H9 (cell line): ENCODE data around the gene LRRC8C. TPM values are rescaled to one million over a fixed set of nuclear protein-coding genes. Genes with fewer than 3 reads are reported as not detected.
A peak's percentile ranks its signal among the peaks of the same experiment; 100 is the strongest.

Experiments used
- DNase-seq: peaks from one replicate; pipeline ENCODE4 v3.0.0-alpha.2; 2017
- H2AFZ ChIP-seq: one replicate; pipeline ENCODE4 v1.6.1; 2013; ENCODE audit warnings: mild to moderate bottlenecking, low read length, control low read depth, moderate library complexity
- H2AK5ac ChIP-seq: 2 replicates; pipeline ENCODE4 v1.6.1; 2013; ENCODE audit warnings: low read length, control low read depth, mixed read lengths; ENCODE audit not compliant: insufficient read length
- H2BK120ac ChIP-seq: one replicate; pipeline ENCODE4 v1.6.1; 2013; ENCODE audit warnings: low read depth, mild to moderate bottlenecking, low read length, control low read depth, inconsistent platforms; ENCODE audit not compliant: poor library complexity, severe bottlenecking
- H2BK12ac ChIP-seq: 2 replicates; pipeline ENCODE4 v1.6.1; 2013; ENCODE audit warnings: low read length, control low read depth, mixed read lengths, low read depth; ENCODE audit not compliant: insufficient read length
- H2BK15ac ChIP-seq: 2 replicates; pipeline ENCODE4 v1.6.1; 2013; ENCODE audit warnings: low read depth, low read length, control low read depth
- H2BK20ac ChIP-seq: one replicate; pipeline ENCODE4 v1.6.1; 2013; ENCODE audit warnings: low read depth, mild to moderate bottlenecking, low read length, control low read depth, inconsistent platforms; ENCODE audit not compliant: poor library complexity, severe bottlenecking
- H2BK5ac ChIP-seq: 2 replicates; pipeline ENCODE4 v1.6.1; 2013; ENCODE audit warnings: low read length, control low read depth, mixed read lengths; ENCODE audit not compliant: insufficient read length
- H3K14ac ChIP-seq: 2 replicates; pipeline ENCODE4 v1.6.1; 2013; ENCODE audit warnings: low read length, control low read depth; ENCODE audit not compliant: insufficient read depth
- H3K18ac ChIP-seq: 2 replicates; pipeline ENCODE4 v1.6.1; 2013; ENCODE audit warnings: low read depth, mild to moderate bottlenecking, mixed read lengths, low read length, control low read depth; ENCODE audit not compliant: insufficient read length
- H3K23ac ChIP-seq: 2 replicates; pipeline ENCODE4 v1.6.1; 2013; ENCODE audit warnings: low read length, control low read depth, mixed read lengths, low read depth; ENCODE audit not compliant: insufficient read length
- H3K23me2 ChIP-seq: 2 replicates; pipeline ENCODE4 v1.6.1; 2013; ENCODE audit warnings: low read depth, mild to moderate bottlenecking, mixed read lengths, low read length, control low read depth; ENCODE audit not compliant: insufficient read length, poor library complexity, severe bottlenecking
- H3K27ac ChIP-seq: 2 replicates; pipeline ENCODE4 v1.5.1; 2013; ENCODE audit warnings: low read length, control low read depth, mixed read lengths, low read depth; ENCODE audit not compliant: insufficient read length
- H3K27me3 ChIP-seq: 2 replicates; pipeline ENCODE4 v1.6.1; 2013; ENCODE audit warnings: low read length, control low read depth, inconsistent platforms; ENCODE audit not compliant: insufficient read depth
- H3K4ac ChIP-seq: 2 replicates; pipeline ENCODE4 v1.6.1; 2013; ENCODE audit warnings: low read depth, mild to moderate bottlenecking, control low read depth, inconsistent platforms, low read length, moderate library complexity
- H3K4me1 ChIP-seq: 2 replicates; pipeline ENCODE4 v1.6.1; 2013; ENCODE audit warnings: low read length, control low read depth, inconsistent platforms; ENCODE audit not compliant: insufficient read depth
- H3K4me2 ChIP-seq: 2 replicates; pipeline ENCODE4 v1.6.1; 2013; ENCODE audit warnings: low read length, control low read depth, mixed read lengths; ENCODE audit not compliant: insufficient read length, insufficient read depth
- H3K56ac ChIP-seq: 2 replicates; pipeline ENCODE4 v1.6.1; 2013; ENCODE audit warnings: low read depth, mild to moderate bottlenecking, mixed read lengths, low read length, control low read depth; ENCODE audit not compliant: insufficient read length
- H3K79me1 ChIP-seq: 2 replicates; pipeline ENCODE4 v1.6.1; 2013; ENCODE audit warnings: low read depth, mild to moderate bottlenecking, moderate library complexity, low read length, control low read depth, inconsistent platforms; ENCODE audit not compliant: insufficient read depth, poor library complexity, severe bottlenecking
- H3K79me2 ChIP-seq: 2 replicates; pipeline ENCODE4 v1.6.1; 2013; ENCODE audit warnings: low read length, control low read depth, inconsistent platforms; ENCODE audit not compliant: insufficient read depth
- H3K9ac ChIP-seq: 2 replicates; pipeline ENCODE4 v1.6.1; 2013; ENCODE audit warnings: low read length, control low read depth, mixed read lengths; ENCODE audit not compliant: insufficient read length; ENCODE audit errors: extremely low read depth
- H3K9me3 ChIP-seq: one replicate; pipeline ENCODE4 v1.6.1; 2013; ENCODE audit warnings: low read depth, low read length, inconsistent platforms; ENCODE audit not compliant: control insufficient read depth
- H3T11ph ChIP-seq: one replicate; pipeline ENCODE4 v1.6.1; 2013; ENCODE audit warnings: mild to moderate bottlenecking, low read length, control low read depth, inconsistent platforms
- H4K20me1 ChIP-seq: one replicate; pipeline ENCODE4 v1.6.1; 2013; ENCODE audit not compliant: control insufficient read depth, insufficient read length, insufficient read depth
- H4K5ac ChIP-seq: 2 replicates; pipeline ENCODE4 v1.6.1; 2013; ENCODE audit warnings: low read depth, mild to moderate bottlenecking, mixed read lengths, low read length, control low read depth; ENCODE audit not compliant: insufficient read length
- H4K8ac ChIP-seq: replicated peaks from 2 replicates; pipeline ENCODE4 v1.6.1; 2013; ENCODE audit warnings: low read length, control low read depth, mixed read lengths, low read depth; ENCODE audit not compliant: insufficient read length
- H4K91ac ChIP-seq: 2 replicates; pipeline ENCODE4 v1.6.1; 2013; ENCODE audit warnings: low read depth, mild to moderate bottlenecking, moderate library complexity, mixed read lengths, low read length, control low read depth; ENCODE audit not compliant: insufficient read length
- H3K27ac Mint-ChIP-seq, 3 experiments: 2 replicates in 2 of 3; 3 replicates in 1 of 3; pipeline ENCODE4 v1.8.0; 2020 to 2021; ENCODE audit warnings: mixed read lengths in 3 of 3, mild to moderate bottlenecking in 1 of 3, moderate library complexity in 1 of 3
- H3K27me3 Mint-ChIP-seq: 2 replicates; pipeline ENCODE4 v1.8.0; 2021; ENCODE audit warnings: low read depth, mild to moderate bottlenecking, moderate library complexity, mixed read lengths
- H3K36me3 Mint-ChIP-seq, 3 experiments: 2 replicates in 2 of 3; 3 replicates in 1 of 3; pipeline ENCODE4 v1.8.0; 2020 to 2021; ENCODE audit warnings: low read depth in 3 of 3, mixed read lengths in 3 of 3; ENCODE audit not compliant: insufficient read depth in 1 of 3
- H3K4me1 Mint-ChIP-seq, 2 experiments: 2 replicates each; pipeline ENCODE4 v1.8.0; 2020; ENCODE audit warnings: mixed read lengths in 2 of 2
- H3K4me3 Mint-ChIP-seq, 2 experiments: 2 replicates in 1 of 2; 3 replicates in 1 of 2; pipeline ENCODE4 v1.8.0; 2020 to 2021; ENCODE audit warnings: mild to moderate bottlenecking in 2 of 2, mixed read lengths in 2 of 2, moderate library complexity in 1 of 2
- H3K9me3 Mint-ChIP-seq, 2 experiments: 2 replicates in 1 of 2; 3 replicates in 1 of 2; pipeline ENCODE4 v1.8.0; 2020; ENCODE audit warnings: mild to moderate bottlenecking in 2 of 2, mixed read lengths in 2 of 2, moderate library complexity in 1 of 2
- WGBS: extraction: QIAGEN DNeasy Blood & Tissue Kit; methylation state at CpG from one replicate; pipeline ENCODE4 v1.1.7; 2013; ENCODE audit warnings: missing lambda C conversion rate, low lambda C conversion rate, mixed read lengths; ENCODE audit not compliant: insufficient read length; ENCODE audit errors: extremely low coverage; 5-methylcytosine and 5-hydroxymethylcytosine counted together
- total RNA-seq: library from RNA; stranded (reverse); gene quantifications from 2 replicates; pipeline ENCODE4 v1.2.1, GENCODE V29; 2021
- TF ChIP-seq, protein P1 (sequence below): fragments of 200-600 bp; sonication (generic); conservative IDR thresholded peaks from 3 replicates; pipeline ENCODE4 v1.8.0; 2021; ENCODE audit warnings: antibody characterized with exemption, mild to moderate bottlenecking

The LRRC8C gene
- total RNA-seq, 1 experiment from 2014 or later = 1.9 TPM

DNA sequence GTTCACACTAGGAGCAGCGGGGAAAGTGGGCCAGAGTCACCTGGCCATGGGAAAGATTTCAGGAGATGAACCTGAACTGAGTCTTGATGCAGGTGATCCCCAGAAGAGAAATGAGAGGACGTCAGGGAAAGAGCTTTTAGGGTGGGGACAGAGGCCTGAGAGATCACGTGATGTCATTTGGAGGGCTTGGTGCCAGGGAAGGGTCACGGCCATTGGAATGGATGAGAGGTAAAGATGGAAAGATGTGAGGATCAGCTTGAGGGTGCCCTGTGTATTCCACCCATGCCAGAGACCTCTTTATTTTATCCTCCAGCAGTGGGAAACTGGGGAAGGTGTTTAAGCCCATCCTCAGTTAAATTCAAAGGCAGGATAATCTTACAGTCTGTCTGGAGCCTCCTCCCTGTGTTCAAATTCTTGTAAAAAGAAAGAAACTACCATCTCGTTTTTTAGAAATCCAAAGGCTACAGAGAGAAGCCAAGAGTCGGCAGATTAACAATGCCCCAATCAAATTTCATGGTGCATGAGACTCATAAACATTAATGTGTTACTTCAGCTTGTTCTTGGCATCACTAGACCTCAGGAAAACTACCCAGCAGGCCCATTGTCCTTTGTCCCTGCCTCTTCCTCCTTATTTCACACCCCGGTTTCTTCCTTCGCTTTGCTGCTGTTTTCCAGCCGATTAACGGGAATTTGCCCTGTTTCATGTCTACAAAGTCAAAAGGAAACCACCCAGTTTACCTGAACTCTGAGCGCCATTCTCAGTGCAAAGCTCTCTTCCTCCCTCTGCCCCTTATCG lies 94.8 kb downstream of the LRRC8C start:
- TF ChIP-seq, protein P1, sequence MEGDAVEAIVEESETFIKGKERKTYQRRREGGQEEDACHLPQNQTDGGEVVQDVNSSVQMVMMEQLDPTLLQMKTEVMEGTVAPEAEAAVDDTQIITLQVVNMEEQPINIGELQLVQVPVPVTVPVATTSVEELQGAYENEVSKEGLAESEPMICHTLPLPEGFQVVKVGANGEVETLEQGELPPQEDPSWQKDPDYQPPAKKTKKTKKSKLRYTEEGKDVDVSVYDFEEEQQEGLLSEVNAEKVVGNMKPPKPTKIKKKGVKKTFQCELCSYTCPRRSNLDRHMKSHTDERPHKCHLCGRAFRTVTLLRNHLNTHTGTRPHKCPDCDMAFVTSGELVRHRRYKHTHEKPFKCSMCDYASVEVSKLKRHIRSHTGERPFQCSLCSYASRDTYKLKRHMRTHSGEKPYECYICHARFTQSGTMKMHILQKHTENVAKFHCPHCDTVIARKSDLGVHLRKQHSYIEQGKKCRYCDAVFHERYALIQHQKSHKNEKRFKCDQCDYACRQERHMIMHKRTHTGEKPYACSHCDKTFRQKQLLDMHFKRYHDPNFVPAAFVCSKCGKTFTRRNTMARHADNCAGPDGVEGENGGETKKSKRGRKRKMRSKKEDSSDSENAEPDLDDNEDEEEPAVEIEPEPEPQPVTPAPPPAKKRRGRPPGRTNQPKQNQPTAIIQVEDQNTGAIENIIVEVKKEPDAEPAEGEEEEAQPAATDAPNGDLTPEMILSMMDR = no peak

More for the DNA sequence above, 94.8 kb downstream of the LRRC8C start:
- H4K8ac ChIP-seq = no peak overlapping the region
- no peaks in the 10 kb centered on the region for H3K4me1 ChIP-seq
- H3K14ac ChIP-seq = no peak overlapping the region
- H3K27ac ChIP-seq = no peak overlapping the region
- Mint-ChIP-seq H3K4me1 (peaks cover under 1 to 9% of the 10 kb centered on the region in 2 experiments; a peak in 3 of 4 replicates), H3K9me3 (no peaks in the 10 kb centered on the region), H3K27me3 (peaks cover 3% of the 10 kb centered on the region; the same call in 1 of the 2 replicates), H3K36me3 (no peaks in the 10 kb centered on the region), H3K4me3 (no peak overlapping the region), H3K27ac (no peak overlapping the region)
- H3K23ac ChIP-seq = no peak overlapping the region
- no peak overlapping the region for H2BK15ac ChIP-seq
- no peak overlapping the region for H4K91ac ChIP-seq
- no peak overlapping the region for H3K4ac ChIP-seq
- no peak overlapping the region for H2BK12ac ChIP-seq
- no CpG with 5 or more reads among the region's 12 CpGs for WGBS
- H3T11ph ChIP-seq = no peak overlapping the region
- H4K20me1 ChIP-seq = no peaks in the 10 kb centered on the region
- H3K23me2 ChIP-seq = no peaks in the 10 kb centered on the region
- no peak overlapping the region for H2BK5ac ChIP-seq
- no peaks in the 10 kb centered on the region for H3K79me1 ChIP-seq
- H3K9ac ChIP-seq = no peak overlapping the region
- H2AK5ac ChIP-seq = no peak overlapping the region
- no peaks in the 10 kb centered on the region for H3K9me3 ChIP-seq
- no peaks in the 10 kb centered on the region for H3K79me2 ChIP-seq
- H4K5ac ChIP-seq = no peak overlapping the region
- peak overlapping the region; percentile 22 for H3K18ac ChIP-seq
- H3K4me2 ChIP-seq = no peak overlapping the region
- no peak overlapping the region for H2AFZ ChIP-seq
- H3K27me3 ChIP-seq = no peaks in the 10 kb centered on the region
- no peak for DNase-seq
- H2BK120ac ChIP-seq = no peak overlapping the region
- H3K56ac ChIP-seq = no peak overlapping the region
- no peak overlapping the region for H2BK20ac ChIP-seq
